GM18508 (cell line): ENCODE results near the gene KLF11.
"Not testable (repeated sequence)": the region's sequence is repeated elsewhere in the genome, so short reads cannot be mapped to it uniquely, and the experiment has no call there.

ENCODE experiments used
- ATAC-seq: cut with Tn5 transposase; IDR thresholded peaks from one replicate; pipeline ENCODE4 v1.9.1; 2021; ENCODE audit warnings: moderate number of reproducible peaks; ENCODE audit not compliant: insufficient read depth, unreplicated experiment

The KLF11 gene

GRCh38 chr2:10079870-10080535 is 36.7 kb downstream of the KLF11 start, which contains the start of gene CYS1:
Gene CYS1, minus strand, starts transcription at chr2:10080411. Its CDS starts 188 bp downstream, at chr2:10080223.
- ATAC-seq = no peak

DNA sequence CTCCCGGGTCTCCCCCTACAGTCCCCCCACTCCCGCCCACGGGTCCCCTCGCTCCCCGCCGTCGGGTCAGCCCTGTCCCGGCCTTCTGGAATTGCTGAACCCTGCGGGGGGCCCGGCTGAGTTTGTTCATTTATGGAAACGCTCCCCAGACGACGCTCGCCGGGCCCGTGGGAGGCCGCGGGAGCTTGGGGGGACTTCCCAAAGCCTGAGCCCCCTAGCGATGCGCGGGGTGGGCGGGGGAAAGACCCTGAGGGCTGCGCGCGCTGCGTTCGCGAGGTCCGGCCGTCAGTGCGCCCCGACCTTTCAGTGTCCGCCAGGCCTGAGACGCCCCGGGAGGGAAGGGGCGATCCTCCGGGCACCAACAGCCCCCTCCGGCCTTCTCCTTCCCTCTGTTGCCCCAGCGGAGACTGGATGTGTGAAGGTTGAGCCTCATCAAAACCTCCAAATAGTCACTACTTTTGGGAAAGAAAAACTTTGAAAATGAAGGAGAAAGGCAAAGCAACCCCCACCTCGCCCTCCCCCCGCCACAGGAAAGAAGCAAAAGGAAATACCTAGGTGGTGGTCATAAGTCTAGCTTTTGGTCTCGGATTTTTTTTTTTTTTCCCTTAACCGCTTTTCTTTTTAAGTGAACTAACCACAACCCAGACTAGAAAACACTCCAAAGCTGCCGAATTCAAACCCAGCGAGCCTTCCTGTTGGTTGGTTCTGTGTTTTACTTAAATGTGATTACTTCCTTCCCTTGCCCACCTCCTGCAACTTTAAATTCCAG is 37.4 kb downstream of the KLF11 start:
- ATAC-seq = no peak

DNA sequence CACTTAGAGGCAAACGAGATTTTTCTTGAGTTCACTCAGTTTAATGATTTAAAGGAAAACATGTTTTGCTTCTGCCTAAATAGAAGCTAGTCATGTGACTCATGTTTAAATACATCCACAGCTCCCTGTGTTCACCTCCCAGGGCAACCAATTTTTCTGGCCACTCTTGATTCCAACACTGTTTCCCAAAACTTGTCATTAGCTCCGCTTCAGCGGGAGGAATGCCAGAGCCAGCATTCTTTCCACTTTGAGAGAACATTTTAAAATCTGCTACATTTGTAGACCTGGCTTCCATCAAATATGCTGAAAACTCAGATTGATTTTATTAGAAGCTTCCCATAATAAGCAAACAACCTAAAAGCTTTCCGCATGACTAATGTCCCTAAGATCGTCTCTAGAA is 39.7 kb downstream of the KLF11 start:
- ATAC-seq = no peak

DNA sequence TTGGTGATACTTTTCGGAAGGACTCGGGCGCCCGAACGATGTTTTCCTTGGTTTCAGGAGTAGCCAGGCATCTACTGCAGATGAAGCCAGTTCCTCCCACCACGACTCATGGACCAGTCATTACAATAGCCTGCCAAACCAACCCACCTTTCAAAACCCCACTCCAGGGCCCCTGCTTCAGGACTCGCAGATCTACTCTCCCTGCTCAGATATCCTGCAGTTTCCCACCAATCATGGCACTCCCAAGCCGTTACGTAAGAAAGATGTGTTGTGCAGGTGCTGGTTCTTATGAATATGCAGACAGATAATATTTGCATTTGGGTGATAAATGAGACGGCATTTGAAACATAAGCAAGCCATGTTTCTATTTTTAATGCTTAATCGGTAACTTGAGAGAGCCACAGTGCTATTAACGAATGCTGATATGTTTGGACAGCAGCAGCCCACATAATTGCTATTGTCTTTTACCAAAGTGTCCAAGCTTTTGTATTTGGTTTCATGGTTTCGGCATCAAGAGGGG is 40.4 kb downstream of the KLF11 start:
- ATAC-seq = no peak

GRCh38 chr2:10084223-10084865 is 41.0 kb downstream of the KLF11 start:
- ATAC-seq = no peak

DNA sequence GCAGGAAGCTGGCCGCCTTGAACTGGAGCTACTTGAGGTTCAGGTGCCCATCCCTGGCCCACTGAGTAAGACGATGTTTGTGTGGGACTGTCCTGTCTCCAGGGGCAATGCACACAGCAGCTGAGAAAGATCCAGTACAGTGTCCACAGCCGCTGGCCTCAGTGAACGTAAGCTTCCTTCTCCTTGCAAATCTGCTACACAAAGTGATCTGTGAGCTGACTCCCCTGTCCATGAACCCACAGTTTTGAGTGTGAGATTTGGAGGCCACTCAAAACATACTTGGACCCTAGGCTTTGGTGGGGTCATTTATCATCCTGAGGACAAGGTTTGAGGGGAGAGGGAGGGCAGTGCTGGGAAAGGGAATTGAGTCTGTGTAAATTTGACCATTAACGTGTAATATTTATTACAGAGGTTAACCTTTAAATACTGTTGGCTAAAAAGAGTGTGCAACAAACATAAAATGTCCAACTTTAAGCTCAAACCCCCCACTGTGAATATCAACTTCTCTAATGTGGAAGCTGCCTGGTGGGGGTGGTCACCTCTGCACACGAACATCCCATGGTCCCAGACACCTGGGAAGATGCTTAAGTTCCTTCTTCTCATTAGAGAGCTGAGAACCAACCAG is 41.8 kb downstream of the KLF11 start:
- ATAC-seq = no peak

DNA sequence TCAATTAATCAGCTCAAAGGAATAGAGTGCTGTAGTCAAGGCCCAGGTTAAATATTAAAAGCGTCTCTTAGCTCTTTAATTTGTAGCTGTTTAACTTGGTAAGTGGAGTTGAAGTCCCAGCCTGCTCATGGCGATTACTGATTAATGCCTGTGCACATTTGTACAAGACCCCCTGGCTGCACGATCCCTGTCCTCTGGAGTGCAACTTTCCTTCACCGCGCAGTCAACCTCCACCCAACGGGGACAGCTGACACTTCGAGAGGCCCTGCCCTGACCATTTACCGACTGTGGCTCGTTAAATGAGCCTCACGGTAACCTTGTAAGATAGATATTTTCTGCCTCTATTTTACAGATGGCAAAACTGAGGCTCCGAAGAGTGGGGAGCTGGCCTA is 42.3 kb downstream of the KLF11 start:
- no peak for ATAC-seq

- ATAC-seq = no peak
These were observed 43.6 kb downstream of the KLF11 start for GRCh38 chr2:10086950-10087349.

- ATAC-seq = no peak
These were observed 44.0 kb downstream of the KLF11 start for GRCh38 chr2:10087360-10087759.

DNA sequence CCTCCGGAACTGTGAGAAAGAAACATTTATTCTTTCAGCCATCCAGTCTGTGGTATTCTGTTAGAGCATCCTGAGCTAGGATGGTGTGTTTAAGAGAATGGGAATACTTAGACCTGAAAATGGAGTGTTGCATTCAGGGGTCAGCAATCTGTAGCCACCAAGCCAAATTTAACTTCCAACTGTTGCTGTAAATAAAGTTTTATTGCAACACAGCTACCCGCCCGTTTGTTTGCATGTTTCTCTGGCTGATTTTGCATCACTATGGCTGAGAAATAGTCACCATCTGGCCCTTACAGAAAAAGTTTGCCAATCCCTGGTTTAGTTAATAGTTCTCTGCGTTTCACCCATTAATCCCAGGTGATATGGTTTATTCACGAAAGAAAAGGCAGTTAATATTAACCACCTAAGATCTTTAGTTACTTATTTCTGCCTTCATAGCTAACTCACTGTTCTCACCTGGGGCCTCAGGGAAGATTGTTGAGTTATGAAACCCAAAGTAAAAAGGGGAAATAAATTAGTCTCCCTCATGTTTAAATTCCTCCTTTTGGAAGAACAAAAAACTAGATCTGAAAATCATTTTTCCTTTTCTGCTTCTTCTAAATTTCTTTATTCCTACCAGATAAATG is 46.3 kb downstream of the KLF11 start:
- no peak for ATAC-seq

GRCh38 chr2:10091182-10091888 is 48.0 kb downstream of the KLF11 start:
- ATAC-seq = no peak

GRCh38 chr2:10091889-10092244 is 48.5 kb downstream of the KLF11 start:
- ATAC-seq = not testable (repeated sequence)

DNA sequence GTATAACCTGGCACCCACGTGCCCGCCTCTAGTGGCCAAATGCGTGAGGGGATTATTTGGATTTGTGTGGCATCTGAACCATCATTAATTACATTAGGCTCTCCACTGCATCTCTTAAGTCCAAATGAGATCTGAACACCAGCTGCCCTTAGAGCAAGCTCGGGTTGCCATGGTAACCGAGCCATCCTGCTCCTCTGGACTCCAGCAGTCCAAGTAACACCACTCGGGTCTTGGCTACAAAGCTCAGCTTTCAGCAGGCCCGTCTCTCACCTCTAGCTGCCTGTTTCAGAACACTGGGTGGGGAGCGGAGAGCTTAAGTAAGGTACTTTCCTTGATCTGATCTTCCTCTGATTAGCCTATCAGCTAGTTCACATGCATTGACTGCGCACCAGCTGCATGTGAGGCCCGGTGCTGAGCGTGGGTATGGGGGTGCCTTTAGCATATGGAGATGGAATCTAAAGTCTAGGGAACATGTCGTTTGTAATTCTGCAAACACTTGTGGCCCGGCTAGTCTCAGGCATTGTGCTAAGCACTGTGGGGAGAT is 51.0 kb downstream of the KLF11 start:
- no peak for ATAC-seq

DNA sequence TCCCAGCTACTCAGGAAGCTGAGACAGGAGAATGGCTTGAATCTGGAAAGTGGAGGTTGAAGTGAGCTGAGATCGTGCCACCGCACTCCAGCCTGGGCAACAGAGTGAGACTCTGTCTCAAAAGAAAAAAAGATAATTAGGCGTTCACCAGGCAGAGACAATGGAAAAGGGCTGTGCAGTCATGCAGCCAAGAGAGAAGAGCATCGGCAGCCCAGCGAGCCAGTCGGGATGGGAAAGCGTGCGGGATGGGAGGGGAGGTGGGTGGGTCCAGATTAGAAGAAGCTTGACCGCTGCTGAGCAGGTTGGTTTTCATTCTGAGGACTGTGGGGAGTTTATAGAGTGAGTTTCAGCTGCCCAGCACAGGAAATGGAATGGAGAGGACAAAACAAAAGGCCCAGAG is 51.8 kb downstream of the KLF11 start:
- ATAC-seq = no peak

GRCh38 chr2:10096641-10097040 is 53.3 kb downstream of the KLF11 start:
- ATAC-seq = no peak

- no peak for ATAC-seq
These were observed 54.2 kb downstream of the KLF11 start for GRCh38 chr2:10097352-10098148.

DNA sequence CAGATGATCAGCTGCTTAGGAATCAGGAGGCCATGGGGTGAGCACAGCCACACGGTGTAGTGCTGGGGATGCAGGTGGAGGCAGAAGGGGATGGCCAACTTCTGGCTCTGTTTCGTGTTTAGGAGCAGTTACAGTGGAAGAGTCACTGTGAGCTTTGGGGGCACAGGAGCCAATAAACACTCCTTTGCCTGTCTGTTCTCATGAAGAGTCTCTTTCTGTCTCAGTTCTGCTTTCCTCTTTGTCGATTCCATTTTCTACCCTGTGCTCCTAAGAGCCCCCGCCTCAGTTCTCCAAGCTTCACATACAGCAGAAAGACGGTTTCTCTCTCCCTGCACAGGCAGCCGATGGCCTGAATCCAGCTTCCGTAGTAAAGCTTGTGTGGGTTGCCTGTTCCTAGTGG is 58.1 kb downstream of the KLF11 start:
- ATAC-seq = no peak

- ATAC-seq = no peak
These were observed 59.8 kb downstream of the KLF11 start for GRCh38 chr2:10103179-10103578.
